ENCODE measurements around the gene TMEM200B. TPM values are rescaled to one million over a fixed set of nuclear protein-coding genes. Genes with fewer than 3 reads are reported as not detected.
"Not testable (repeated sequence)": the region's sequence is repeated elsewhere in the genome, so short reads cannot be mapped to it uniquely, and the experiment has no call there.

Gene TMEM200B
- total RNA-seq, 2 donors from 2014 or later: 2.6 TPM; not detected in 1

GRCh38 chr1:29136391-29136915, 12.8 kb upstream of the TMEM200B start:
- Histone ChIP-seq H3K4me3 (no peak overlapping the region), H3K4me1 (no peaks in the 10 kb centered on the region), H3K27me3 (no peaks in the 10 kb centered on the region), H3K36me3 (replicated peaks in 1 of 2; ENCODE audit: insufficient read depth in 1 of 2, low read depth in 2 of 2) (no peaks in the 10 kb centered on the region), H3K27ac (no peak overlapping the region), H3K9me3 (no peaks in the 10 kb centered on the region)
- 28 to 52% methylated on average over 13 to 14 of the region's 14 CpGs for WGBS, 2 donors
- intact Hi-C loops (cut with DNase I): no loop called here
- TF ChIP-seq POLR2A (IDR thresholded peaks at IDR 0.05) (no peak), CTCF (IDR thresholded peaks at IDR 0.05) (no peak)
- DNase-seq (peak; percentile 63 to 73 (median 68)), ATAC-seq (peak; percentile 75)

GRCh38 chr1:29134695-29135028, 11.0 kb upstream of the TMEM200B start:
- no peaks in the 10 kb centered on the region for H3K36me3 ChIP-seq (replicated peaks in 1 of 2; ENCODE audit: insufficient read depth in 1 of 2, low read depth in 2 of 2)
- no peaks in the 10 kb centered on the region for H3K27me3 ChIP-seq
- no peak for ATAC-seq
- 65 to 89% methylated on average over 6 to 10 of the region's 10 CpGs for WGBS, 2 donors
- H3K4me1 ChIP-seq: no peaks in the 10 kb centered on the region
- H3K27ac ChIP-seq: no peak overlapping the region
- H3K4me3 ChIP-seq: no peak overlapping the region
- no peak for DNase-seq
- no peak for TF ChIP-seq CTCF (IDR thresholded peaks at IDR 0.05)
- no peak for TF ChIP-seq POLR2A (IDR thresholded peaks at IDR 0.05)
- intact Hi-C loops (cut with DNase I): no loop called here
- no peaks in the 10 kb centered on the region for H3K9me3 ChIP-seq

GRCh38 chr1:29133861-29134694, 10.4 kb upstream of the TMEM200B start:
- DNase-seq (no peak), ATAC-seq (no peak)
- Histone ChIP-seq H3K4me3 (no peak overlapping the region), H3K27ac (no peak overlapping the region), H3K36me3 (replicated peaks in 1 of 2; ENCODE audit: insufficient read depth in 1 of 2, low read depth in 2 of 2) (no peaks in the 10 kb centered on the region), H3K9me3 (no peaks in the 10 kb centered on the region), H3K27me3 (no peaks in the 10 kb centered on the region), H3K4me1 (no peaks in the 10 kb centered on the region)
- intact Hi-C loops (cut with DNase I): no loop called here
- 68 to 73% methylated on average over 21 to 46 of the region's 55 CpGs for WGBS, 2 donors
- TF ChIP-seq POLR2A (IDR thresholded peaks at IDR 0.05) (no peak), CTCF (IDR thresholded peaks at IDR 0.05) (no peak)

- H3K36me3 ChIP-seq (replicated peaks in 1 of 2; ENCODE audit: insufficient read depth in 1 of 2, low read depth in 2 of 2); H3K4me1 ChIP-seq; intact Hi-C loops (cut with DNase I); ATAC-seq; H3K9me3 ChIP-seq; H3K27ac ChIP-seq; H3K27me3 ChIP-seq; DNase-seq; H3K4me3 ChIP-seq: not testable (repeated sequence)
- 88 to 100% methylated on average over 2 to 10 of the region's 29 CpGs for WGBS, 2 donors
These were observed 7.4 kb upstream of the TMEM200B start for GRCh38 chr1:29131056-29131455.

GRCh38 chr1:29129916-29130315, 6.2 kb upstream of the TMEM200B start:
- ATAC-seq (no peak), DNase-seq (no peak)
- no peak for TF ChIP-seq CTCF (IDR thresholded peaks at IDR 0.05)
- no peak for TF ChIP-seq POLR2A (IDR thresholded peaks at IDR 0.05)
- no peaks in the 10 kb centered on the region for H3K9me3 ChIP-seq
- no peak overlapping the region for H3K4me3 ChIP-seq
- H3K4me1 ChIP-seq: peaks cover 4% of the 10 kb centered on the region
- intact Hi-C loops (cut with DNase I): no loop called here
- H3K36me3 ChIP-seq (replicated peaks in 1 of 2; ENCODE audit: insufficient read depth in 1 of 2, low read depth in 2 of 2): no peaks in the 10 kb centered on the region
- H3K27ac ChIP-seq: no peak overlapping the region
- H3K27me3 ChIP-seq: peaks cover 0 to under 1% of the 10 kb centered on the region in 2 donors
- 60 to 86% methylated on average over 4 to 5 of the region's 5 CpGs for WGBS, 2 donors
